GM20000 (cell line): ENCODE measurements around the gene AKR1B15.

Source experiments
- DNase-seq: peaks from one replicate; pipeline ENCODE4 v3.0.0; 2012; ENCODE audit warnings: low spot score
- TF ChIP-seq, protein P1 (sequence below): IDR thresholded peaks from 2 replicates; pipeline ENCODE4 v1.5.1; 2012; ENCODE audit warnings: mild to moderate bottlenecking, control low read depth; ENCODE audit errors: extremely low read depth, missing control alignments

AKR1B15 gene

DNA sequence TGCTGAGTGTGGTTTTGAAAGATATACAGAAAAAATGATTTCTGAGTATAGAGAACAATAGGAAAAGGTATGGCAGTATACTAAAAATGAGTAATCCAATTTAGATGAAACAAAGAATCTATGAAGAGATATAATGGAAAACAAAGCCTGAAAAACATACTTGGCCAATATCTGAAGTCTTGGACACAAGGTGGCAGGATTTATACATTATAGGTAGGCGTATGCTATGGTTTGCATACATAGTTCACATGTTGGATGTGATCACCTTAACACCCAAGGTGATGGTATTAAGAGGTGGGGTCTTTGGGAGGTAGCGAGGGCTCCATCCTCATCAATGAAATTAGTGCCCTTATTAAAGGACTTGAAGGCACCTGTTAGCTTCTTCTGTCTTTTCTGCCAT lies 63.3 kb downstream of the AKR1B15 start:
- TF ChIP-seq, protein P1, sequence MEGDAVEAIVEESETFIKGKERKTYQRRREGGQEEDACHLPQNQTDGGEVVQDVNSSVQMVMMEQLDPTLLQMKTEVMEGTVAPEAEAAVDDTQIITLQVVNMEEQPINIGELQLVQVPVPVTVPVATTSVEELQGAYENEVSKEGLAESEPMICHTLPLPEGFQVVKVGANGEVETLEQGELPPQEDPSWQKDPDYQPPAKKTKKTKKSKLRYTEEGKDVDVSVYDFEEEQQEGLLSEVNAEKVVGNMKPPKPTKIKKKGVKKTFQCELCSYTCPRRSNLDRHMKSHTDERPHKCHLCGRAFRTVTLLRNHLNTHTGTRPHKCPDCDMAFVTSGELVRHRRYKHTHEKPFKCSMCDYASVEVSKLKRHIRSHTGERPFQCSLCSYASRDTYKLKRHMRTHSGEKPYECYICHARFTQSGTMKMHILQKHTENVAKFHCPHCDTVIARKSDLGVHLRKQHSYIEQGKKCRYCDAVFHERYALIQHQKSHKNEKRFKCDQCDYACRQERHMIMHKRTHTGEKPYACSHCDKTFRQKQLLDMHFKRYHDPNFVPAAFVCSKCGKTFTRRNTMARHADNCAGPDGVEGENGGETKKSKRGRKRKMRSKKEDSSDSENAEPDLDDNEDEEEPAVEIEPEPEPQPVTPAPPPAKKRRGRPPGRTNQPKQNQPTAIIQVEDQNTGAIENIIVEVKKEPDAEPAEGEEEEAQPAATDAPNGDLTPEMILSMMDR, result no peak
- no peak for DNase-seq

DNA sequence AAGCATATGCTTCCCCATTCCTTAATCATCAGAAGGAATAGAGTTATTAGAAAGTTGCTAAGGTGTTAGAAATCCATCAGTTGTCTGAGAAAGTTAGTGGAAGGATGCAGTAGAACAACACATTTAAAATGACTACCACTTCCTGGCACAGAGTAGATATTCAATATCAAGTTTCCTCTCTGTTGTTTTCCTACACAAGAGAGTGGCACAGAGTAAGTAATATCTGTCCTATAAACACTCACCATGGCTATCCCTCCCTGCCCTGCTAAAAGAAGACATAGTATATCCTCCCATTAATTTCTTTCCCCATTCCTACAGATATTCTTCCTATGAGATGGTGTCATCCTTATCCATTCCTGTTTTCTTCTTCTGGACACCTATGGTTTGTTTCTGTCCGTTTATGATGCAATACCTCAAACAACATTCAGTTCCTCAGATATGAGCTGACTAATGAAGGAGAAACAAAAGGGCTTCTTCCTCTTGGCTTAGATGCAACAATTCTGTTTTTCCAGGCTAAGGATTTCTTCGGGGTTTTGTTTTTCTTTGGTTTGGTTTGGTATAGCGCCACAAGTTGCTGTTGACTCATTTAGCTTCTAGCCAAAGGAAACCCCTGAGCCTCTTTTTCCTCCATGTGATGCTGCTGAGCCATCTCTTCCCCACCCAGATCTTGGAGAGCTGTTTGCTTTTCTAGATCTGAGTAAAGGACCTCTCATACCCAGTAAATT lies 64.9 kb downstream of the AKR1B15 start:
- TF ChIP-seq, protein P1, result no peak
- no peak for DNase-seq

DNA sequence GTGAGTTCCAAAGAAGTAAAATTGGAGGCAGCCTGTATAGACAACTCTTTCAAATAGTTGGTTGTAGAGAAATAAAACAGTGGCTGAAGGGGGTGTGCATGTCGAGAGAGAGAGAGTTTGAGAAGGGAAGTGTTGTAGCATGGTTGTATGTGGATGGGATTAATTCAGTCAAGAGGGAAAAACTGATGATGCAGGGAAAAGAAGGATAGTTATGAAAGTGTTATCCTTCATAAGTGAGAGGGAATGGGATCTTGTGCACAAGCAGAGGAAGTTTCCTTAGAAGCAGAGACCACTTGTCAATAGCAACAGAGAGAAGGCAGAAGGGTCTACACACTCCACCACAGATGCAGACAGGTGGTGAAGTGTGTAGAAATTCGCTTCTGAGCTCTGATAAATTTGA lies 67.7 kb downstream of the AKR1B15 start:
- TF ChIP-seq, protein P1, result no peak
- no peak for DNase-seq

DNA sequence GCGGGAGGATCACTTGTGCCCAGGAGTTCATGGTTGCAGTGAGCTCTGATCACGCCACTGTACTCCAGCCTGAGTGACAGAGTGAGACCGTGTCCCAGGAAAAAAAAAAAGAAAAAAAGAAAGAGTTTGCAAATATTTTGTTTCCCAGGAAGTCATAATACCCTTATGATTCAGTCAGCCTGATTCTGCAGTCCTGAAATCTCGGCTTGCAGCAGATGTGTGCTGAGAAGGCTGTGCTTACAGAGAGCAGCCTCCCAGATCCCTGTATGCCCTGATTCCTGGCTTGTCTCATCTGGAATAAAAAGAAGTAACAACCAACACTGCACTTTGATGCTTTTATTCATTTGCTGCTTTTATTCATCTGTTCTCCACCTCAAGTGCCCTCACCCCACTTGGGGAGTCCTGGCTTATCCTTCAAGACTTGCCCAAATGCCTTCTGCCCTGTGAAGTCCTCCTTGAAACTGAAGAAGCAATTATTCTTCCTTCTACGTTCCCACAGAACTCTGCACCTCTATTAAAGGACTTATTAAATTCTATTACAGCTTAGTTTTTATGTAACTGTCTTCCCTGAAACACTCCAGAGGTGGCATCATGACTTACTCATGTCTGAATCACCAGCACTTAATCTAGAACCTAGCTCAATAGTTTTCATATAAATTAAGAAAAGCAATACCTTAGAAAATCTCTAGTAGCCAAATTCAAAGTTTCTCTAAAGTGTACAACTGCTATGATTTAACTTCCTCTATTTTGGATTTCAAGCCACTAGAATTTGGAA lies 70.0 kb downstream of the AKR1B15 start:
- TF ChIP-seq, protein P1, result no peak
- no peak for DNase-seq

DNA sequence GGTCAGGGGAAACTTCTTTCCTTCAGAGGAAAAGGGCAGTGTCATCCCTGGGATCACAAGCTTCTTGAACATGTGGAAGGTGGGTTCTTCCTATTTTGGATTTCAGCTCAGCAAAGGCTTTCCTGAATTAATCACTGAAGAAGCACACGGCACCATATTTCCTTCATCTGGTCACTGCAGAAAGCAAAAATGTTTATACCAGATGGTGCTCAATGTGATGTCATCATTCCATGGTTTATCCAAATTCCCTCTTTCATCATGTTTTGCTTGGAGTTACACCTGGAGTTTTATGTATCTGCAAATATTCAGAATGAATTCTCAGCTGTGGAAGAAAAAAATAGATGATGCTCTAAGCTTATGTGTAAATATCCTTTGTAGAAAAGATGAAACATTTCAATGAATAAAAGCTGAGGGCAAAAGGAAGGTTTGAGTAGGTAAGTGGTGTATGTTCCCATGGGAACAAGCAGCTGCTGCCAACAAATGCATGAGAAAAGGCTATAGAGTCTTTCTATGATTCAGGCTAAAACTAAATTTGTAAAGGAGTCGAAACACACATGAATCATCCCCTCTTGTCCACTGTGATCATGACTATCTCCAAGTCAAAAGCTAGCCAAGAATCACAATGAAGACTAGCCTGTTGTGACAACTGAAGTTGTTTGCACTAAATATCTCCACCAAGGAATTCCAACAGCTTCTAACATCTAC lies 70.9 kb downstream of the AKR1B15 start:
- no peak for DNase-seq
- TF ChIP-seq, protein P1, result no peak

DNA sequence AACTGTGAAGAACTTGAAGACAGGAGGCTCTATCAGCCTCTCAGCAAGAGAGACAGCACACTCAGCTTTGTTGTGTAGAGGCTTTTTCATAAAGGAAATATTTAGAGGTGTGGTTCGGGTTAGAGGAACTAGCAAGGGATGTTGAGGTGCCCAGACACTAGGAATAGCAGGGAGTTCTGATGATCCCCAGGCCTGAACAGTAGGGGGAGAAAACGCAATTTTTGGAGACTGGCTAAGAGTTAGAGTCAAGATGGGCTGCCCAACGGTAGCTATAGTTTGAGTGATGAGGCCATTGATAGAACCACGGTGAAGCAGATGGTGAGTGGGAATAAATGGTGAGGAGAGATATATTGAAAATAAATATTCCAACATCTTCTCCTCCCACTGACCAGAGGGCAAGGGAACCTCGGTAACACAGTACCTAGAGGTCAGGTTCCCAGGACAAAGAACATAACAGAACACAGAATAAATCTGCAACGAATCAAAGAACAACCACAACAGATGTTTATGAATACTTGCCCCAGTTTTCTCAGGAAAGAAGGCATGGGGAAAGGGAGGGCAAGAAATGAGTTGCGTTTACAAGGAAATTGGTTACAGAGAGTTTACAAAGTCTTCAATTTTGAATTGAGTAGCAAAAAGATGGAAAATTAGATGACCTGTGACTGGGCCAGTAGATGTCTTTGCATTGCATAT lies 73.5 kb downstream of the AKR1B15 start:
- TF ChIP-seq, protein P1, result no peak
- DNase-seq, result no peak
